RCC 7860 (cell line): Measurements from ENCODE around the gene RGL2.

ENCODE experiments used
- DNase-seq: peaks from one replicate; pipeline ENCODE4 v3.0.0-alpha.2; 2015; ENCODE audit warnings: low spot score
- FAIRE-seq: peaks from 2 replicates; lab custom pipeline; 2012; peaks lifted over from hg19 to GRCh38; lab: Jason Lieb, UNC

Gene RGL2

DNA sequence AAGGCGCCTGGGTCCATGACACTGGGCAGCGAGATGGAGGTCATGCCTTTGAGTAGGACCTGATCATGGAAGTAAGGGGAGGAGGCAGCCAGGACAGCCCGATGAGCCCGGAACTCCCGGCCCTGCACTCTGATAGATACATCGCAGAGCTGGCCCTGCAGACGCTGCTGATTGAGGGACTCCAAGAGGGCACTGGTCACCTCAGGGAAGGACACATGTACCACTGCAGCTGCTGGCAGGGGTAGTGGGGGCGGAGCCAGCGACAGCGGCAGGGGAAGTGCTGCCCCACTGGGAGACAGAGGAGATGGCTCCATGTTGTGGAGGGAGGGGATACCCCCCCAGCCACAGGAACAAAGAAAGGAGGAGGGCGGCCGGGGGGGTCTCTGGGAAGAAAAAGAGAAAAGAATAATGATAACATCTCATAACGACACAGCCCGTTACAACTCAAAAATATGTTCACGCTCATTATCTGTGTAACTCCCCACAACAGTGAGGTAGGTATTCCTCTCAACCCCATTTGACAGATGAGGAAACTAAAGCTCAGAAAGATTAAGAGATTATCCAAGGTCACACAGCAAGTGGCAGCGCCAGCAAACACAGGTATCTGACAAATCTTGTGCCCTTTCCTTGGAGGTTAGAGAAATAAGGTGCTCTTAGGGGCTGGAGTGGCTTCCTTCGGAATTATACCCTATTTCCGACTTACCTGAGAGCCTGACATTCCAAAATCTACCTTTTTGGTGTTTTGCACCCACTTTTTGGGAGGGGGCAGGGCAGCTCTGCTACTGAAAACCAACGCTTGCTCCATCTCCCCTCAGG, 18.1 kb upstream of the RGL2 start:
- no peak for DNase-seq
- no peak for FAIRE-seq

GRCh38 chr6:33315793-33316602, 17.3 kb upstream of the RGL2 start:
- DNase-seq: no peak
- FAIRE-seq: no peak

- no peak for FAIRE-seq
These were observed 16.4 kb upstream of the RGL2 start for GRCh38 chr6:33314943-33315792.

DNA sequence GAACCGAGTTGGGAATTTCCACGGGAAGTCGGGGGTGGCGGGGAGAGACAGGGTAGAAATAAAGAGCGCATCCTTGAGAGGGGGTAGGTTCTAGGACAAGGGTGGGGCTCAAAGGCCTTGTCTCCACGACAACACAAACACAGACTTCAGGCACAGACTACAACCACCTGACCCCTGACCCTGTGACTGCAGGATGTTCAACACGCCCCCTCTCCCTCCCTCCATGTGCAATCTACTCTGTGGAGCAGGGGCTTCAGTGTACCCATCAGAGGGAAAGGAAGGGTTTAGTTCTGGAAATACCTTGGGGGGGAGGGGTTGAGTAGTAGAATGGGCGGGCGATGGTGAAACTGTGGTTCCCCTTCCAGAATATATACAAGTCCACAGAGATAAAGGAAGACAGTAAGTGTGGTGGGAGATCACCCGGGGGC, 15.8 kb upstream of the RGL2 start:
- peak; percentile 79 for DNase-seq
- no peak for FAIRE-seq

More at GRCh38 chr6:33314943-33315792, 16.4 kb upstream of the RGL2 start:
- no peak for DNase-seq

DNA sequence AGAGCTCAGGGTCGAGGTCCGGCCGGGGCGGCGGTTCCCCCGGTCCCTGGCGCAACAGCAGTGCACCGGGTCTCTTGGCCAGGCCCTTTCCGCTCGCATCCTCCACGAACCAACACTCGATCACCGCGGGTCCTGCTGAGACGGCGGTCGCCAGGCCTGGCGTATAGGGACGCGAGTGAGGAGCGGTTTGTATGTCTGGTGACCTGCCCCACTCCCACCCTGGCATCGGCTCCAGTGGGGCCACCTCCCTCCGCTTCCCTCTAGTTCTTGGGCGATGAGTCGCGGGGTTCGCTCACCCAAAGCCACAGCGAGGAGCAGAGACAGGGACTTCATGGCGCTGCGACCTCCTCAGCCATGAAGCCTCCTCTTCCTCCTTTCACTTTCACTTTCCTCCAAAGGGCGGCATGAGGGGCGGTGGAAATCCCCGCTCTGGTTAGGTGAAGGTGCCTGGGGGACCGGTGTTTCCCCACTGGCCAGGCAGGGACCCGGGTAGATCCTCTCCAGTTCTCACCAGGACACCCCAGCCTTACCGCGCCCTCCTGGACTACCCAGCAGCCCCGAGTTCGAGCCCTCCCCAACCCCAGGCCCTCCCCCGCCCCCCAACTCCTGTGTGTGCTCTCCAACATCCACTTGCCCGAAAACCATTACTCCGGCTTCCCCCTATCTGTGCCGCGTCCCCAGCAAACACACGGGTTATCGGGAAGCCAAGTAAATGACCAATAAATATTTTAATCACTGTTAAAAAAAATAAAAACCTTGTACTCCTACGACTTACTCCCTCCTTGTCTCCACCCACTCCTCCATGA, 15.2 kb upstream of the RGL2 start, which contains the start of gene TAPBP:
TSS of gene TAPBP (minus strand) at position 370 of the 806 bp plus-strand sequence. CDS start at position 333, 37 bp downstream.
- FAIRE-seq (no peak), DNase-seq (peak; percentile 59)

GRCh38 chr6:33313105-33313708, 14.5 kb upstream of the RGL2 start:
- no peak for DNase-seq
- FAIRE-seq: no peak

GRCh38 chr6:33312361-33313104, 13.8 kb upstream of the RGL2 start:
- no peak for FAIRE-seq
- DNase-seq: peak; percentile 43

DNA sequence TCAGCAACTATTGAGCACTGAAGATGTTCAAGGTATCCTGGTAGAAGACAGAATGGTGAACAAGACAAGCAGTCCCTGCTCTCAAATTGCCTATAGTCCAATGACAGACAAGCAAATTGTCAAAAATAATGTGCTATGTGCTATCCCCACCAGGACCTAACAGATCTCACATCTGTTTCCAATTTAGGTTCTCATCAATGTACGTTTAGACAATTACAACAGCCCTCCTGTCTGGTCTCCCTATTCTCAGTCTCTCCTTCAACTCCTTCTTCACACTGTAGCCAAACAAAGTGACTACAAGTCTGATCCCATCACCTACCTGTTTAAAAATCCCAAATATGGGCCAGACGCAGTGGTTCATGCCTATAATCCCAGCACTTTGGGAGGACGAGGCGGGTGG, 7.6 kb upstream of the RGL2 start:
- no peak for DNase-seq
- no peak for FAIRE-seq

GRCh38 chr6:33305052-33305451, 6.3 kb upstream of the RGL2 start:
- no peak for DNase-seq
- FAIRE-seq: no peak

DNA sequence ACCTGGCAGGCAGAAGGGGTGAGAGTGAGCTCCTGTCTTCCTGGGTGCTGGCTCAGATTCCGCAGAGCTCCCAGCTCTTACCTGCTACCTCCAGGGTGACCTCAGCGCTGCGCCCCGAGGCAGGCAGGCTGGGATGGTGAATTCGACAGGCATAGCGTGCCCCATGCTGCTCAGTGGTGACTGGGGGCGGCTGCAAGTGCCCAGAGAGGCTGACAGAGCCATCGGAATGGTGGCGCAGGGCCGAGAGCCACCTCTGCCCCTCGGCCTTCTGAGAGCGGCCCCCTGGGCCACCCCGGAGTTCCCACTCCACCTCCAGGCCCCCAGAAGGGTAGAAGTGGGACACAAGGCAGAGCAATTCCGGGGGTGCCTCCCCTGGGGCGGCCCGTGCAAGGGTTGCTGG, 5.5 kb upstream of the RGL2 start:
- no peak for DNase-seq
- FAIRE-seq: no peak

DNA sequence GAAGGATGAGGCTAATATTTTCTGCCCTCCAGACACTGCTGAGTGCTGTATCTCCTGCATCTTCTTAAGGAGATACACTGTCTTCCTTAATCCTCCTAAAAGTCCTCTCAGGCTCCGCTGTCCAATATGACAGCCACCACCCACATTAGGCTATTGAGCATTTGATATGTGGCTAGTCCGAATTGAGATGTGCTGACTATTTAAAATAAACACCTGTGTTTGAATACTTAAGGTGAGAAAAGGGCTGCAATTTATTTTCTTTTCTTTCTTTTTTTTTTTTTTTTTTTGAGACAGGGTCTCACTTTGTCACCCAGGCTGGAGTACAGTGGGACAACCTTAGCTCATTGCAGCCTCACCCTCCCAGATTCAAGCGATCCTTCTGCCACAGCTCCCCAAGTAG, 3.1 kb upstream of the RGL2 start:
- FAIRE-seq: no peak
- no peak for DNase-seq

DNA sequence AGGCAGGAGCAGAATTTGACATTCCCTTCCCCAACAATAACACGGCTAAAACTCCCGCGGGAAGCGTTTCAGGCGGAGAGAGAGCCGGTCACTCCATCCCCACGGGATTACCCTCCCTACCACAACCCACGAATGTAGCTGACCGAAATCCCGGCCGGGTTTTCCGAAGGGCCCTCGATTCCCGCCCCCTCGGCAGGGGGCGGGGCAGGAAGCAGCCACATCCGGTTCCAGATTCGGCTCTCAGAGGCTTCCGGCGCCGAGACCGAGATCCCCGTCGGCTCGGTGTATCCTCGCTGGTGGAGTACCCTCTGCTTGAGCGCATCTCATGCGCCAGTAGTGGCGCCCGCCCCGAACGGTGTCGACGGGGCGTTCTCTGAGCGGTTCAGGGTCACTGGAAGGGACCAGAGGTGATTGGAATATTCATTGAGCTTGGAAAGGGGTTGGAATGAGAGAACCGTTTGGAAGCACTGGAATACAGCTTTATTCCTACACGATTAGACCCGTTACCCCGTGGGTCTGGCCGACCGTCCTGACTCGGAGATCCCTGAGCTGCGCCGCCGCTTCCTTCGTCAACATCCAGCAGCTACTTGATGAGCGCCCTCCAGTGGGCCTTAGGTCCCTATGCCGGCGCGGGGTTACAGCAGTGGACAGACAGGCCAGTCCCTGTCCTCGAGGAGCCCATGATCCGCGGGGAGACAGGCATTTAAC, 649 bp upstream of the RGL2 start:
- FAIRE-seq (no peak), DNase-seq (peak; percentile 84)

GRCh38 chr6:33297956-33298772, 578 bp downstream of the RGL2 start:
- peak; percentile 70 for DNase-seq
- no peak for FAIRE-seq

DNA sequence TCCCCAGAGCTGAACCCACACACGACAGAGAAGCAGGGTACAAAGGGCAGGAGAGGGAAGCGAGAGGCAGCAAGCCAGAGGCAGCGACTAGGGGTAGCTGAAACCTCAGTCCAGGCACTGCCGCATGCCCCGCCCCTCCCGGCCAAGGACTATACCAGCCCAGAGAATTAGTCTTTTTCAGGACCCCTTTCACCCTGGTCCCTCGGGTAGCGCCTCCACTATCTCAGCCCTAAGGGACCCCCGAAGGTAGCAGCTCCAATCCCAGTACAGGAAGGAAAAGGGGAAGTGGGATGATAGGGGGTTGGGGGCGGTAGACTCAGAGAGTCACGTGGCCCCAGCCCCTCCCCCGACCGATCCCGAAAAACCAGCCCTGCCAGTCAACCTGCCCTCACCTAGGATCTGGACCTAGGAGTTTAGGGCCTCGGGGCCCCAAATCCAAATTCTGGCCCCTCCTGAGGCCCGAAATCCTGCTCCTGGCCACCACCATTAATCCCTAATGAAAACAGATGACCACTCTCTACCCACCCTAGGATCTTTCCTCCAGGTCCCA, 1.3 kb downstream of the RGL2 start:
- no peak for DNase-seq
- no peak for FAIRE-seq

DNA sequence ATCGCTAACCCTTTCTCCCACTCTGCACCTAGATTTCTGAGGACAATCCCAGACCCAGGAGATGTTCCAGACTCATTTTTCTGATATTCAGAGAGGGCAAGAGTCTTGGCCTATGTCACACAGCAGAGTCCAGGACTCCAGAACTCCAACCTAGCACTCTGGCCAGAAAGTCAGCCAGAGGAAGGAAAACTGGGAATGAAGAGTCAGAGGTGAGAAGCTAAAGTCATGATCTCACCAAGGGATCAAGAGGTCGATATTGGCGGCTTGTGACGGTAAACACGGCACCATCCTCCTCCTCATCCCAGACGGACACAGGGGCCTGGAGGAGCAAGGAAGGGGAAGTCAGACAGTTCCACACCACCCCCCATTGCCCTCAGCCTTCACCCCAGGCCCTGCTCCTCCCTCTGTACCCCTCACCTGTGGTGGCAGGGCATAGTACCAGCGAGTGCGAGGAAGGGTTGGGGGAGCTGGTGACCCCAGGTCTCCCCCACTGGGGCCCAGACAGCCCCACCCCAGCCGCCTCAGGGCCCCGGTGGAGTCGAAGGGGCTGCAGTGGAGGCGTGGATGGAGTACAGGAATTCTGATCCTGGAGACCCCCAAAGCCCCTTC, 1.8 kb downstream of the RGL2 start:
- DNase-seq: no peak
- no peak for FAIRE-seq

- FAIRE-seq (no peak), DNase-seq (no peak)
These were observed 2.9 kb downstream of the RGL2 start for GRCh38 chr6:33295621-33296369.
